Upper lobe of left lung (tissue), 4 donors: ENCODE data around the gene PRXL2C.

Experiments used
- CTCF ChIP-seq, 6 experiments: fragments of 450-650 bp in 4 of 6; fragments of 200-600 bp in 2 of 6; sonication (generic) in 2 of 6; IDR thresholded peaks; one replicate each; pipeline ENCODE4 v1.5.1; 2016 to 2019; ENCODE audit warnings: antibody characterized with exemption in 6 of 6
- EP300 ChIP-seq, 4 donors: sonication (generic); formaldehyde crosslinking; IDR thresholded peaks; one replicate each; pipeline ENCODE4 v1.5.1; 2017; ENCODE audit warnings: antibody characterized with exemption in 4 of 4, control low read depth in 2 of 4
- POLR2A ChIP-seq, 4 donors: fragments of 450-650 bp; IDR thresholded peaks; one replicate each; pipeline ENCODE4 v1.5.1; 2016 to 2017; ENCODE audit warnings: antibody characterized with exemption in 4 of 4, mild to moderate bottlenecking in 2 of 4
- POLR2AphosphoS5 ChIP-seq, 2 donors: sonication (generic); formaldehyde crosslinking; IDR thresholded peaks; one replicate each; pipeline ENCODE4 v1.5.1; 2017; ENCODE audit warnings: antibody characterized with exemption in 2 of 2

- TF ChIP-seq POLR2A (IDR thresholded peaks at IDR 0.05) (no peak), CTCF (IDR thresholded peaks at IDR 0.05) (no peak), EP300 (IDR thresholded peaks at IDR 0.05) (no peak), POLR2AphosphoS5 (IDR thresholded peaks at IDR 0.05) (no peak)
These were observed 35.0 kb downstream of the PRXL2C start for GRCh38 chr9:96620181-96620514.
